HG02763 (cell line): ENCODE data around the gene ADGRG1.
"Not testable (repeated sequence)": the region's sequence is repeated elsewhere in the genome, so short reads cannot be mapped to it uniquely, and the experiment has no call there.

ENCODE experiments used
- ATAC-seq: cut with Tn5 transposase; IDR thresholded peaks from one replicate; pipeline ENCODE4 v1.9.1; 2021; ENCODE audit warnings: mild to moderate bottlenecking, moderate library complexity; ENCODE audit not compliant: unreplicated experiment

ADGRG1 gene

DNA sequence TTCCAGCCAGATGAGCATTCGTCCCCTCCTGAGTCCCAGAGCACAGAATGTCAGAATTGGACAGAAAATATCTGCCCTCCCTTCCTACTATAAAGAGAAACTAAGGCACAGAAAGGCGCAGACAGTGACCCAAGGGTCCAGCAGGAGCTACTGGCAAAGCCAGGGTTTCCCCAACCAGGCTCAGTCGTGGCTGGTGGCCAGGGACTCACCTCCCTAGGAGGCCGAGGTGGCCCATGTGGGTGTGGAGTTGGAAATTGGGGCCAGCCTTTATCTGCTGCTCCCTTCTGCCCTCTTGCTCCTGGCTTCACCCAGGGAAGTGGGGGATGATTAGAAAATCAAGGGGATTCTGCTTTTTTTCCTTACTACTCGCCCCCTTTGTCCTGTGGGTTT is 67.2 kb downstream of the ADGRG1 start:
- ATAC-seq: no peak

DNA sequence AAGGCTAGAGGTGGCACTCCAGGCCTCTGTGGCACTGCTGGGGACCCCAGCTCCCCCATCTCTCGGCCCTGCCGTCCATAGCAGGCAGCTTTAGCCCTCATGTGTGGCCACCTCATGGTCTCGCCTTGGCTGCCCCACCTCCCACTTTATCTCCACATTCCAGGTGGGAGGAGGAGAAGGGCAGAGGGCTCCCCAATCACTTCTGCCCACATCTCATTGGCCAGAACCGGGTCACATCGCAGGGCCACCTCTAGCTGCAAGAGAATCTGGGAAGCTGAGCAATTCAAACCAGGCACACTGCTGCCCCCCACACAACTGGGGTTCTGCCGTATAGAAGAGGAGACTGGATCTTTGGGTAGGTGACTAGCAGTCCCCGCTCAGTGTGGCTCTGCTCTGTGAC is 67.8 kb downstream of the ADGRG1 start:
- no peak for ATAC-seq

DNA sequence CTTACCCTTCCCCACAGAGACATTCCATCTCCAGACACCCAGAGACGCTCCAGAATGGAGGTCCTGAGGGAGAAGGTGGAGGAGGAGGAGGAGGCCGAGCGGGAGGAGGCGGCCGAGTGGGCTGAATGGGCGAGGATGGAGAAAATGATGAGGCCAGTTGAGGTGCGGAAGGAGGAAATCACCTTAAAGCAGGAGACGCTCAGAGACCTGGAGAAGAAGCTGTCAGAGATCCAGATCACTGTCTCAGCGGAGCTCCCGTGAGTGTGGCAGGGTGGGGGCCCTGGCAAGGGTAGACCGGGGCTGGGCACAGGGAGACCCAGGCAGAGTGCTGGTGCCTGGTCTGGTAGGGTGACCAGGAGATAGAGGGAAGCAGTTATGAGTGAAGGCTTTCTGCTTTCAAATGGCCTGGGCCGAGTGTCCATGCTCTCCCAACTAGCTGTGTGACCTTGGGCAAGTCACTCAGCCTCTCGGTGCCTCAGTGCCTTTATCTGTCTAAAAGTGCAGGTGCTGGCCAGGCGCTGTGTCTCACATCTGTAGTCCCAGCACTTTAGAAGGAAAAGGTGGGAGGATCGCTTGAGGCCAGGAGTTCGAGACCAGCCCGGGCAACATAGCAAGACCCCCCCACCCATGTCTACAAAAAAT is 69.6 kb downstream of the ADGRG1 start:
- no peak for ATAC-seq

DNA sequence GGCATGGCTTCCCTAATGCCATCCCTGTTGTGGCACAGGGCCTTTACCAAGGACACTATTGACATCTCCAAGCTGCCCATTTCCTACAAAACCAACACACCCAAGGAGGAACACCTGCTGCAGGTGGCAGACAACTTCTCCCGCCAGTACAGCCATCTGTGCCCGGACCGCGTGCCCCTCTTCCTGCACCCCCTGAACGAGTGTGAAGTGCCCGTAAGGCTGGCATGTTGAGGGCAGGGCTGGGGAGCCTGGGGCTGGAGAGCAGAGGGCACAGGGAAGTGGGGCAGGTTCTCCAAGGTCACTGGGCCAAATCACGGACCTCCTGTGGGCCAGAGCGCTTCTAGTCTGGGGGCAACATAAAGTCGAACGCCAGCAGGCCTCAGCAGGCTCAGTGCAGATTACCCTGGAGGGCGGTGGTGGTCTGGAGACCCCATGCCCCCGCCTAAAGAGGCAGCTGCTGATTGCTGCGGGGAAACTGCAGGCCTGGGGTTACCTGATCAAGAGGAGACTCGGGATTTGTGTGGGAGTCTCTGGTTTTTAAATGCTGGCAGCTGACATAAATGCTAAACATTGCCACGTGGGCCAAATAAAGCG is 70.5 kb downstream of the ADGRG1 start:
- no peak for ATAC-seq

DNA sequence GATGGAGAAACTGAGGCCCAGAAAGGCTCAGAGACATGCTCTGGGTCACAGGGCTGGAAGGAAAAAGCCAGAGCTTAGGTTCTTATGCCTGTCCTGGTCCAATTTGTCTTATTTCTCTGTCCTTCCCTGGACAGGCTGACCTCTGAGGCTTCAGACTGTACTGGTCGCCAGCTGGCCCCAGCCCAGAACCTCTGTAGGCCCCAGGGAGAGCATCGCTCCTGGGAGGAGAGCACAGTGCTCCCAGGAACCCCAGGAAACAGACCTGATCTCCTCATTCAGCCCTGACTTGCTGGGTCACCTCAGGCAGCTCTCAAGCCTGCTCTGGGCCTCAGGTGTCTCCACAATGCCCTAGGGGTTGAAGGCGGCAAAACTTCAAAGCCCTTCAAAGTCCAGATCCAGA is 71.1 kb downstream of the ADGRG1 start:
- ATAC-seq: no peak

DNA sequence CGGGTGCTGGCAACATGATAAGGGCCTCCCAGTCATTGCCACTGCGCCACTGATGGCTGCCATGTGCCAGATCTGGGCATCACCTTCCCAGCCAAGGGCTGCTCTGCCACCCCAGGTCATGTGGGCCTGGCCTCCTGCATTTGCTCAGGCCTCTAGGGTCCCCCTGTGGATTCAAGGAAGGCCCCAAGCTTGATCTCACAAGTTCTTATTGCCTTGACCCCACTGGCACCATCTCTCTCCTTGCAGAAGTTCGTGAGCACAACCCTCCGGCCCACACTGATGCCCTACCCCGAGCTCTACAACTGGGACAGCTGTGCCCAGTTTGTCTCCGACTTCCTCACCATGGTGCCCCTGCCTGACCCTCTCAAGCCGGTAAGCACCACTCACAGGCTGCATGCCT is 71.5 kb downstream of the ADGRG1 start:
- no peak for ATAC-seq

DNA sequence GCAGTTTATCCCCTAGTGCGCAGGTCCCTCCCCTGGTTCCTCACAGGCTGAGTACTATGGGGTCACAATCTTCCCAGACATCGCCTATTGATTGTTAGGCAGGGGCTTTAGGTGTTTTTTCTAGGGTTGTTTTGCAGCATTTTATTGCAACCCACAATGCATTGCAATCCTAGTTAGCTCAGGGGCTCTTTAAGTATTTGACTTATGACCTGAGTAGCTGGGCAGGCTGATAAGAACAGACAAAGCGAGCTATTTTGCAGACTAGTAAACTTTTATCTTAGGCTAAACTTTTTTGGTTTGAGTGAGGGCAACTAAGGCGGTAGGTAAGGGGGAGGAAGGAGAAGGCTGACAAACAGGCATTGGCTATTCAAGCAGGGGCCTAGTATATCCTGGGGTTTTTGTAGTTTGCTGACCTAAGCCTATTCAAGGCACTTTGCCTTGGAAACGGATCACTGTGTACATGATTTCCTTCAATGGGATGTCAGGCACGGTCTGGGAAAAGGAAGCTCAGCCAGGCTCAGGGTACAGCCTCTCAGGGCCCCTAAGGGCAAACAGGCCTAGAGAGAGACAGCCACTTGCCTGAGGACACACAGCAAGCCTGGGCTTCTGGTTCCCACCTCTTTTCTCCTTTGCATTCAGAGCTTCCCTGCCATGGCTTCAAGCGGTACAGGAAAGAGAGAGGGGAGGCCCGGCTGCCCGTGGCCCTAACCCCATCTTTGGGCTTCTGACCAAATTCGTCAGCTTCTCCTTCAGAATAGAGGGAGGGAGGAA is 72.5 kb downstream of the ADGRG1 start:
- no peak for ATAC-seq

DNA sequence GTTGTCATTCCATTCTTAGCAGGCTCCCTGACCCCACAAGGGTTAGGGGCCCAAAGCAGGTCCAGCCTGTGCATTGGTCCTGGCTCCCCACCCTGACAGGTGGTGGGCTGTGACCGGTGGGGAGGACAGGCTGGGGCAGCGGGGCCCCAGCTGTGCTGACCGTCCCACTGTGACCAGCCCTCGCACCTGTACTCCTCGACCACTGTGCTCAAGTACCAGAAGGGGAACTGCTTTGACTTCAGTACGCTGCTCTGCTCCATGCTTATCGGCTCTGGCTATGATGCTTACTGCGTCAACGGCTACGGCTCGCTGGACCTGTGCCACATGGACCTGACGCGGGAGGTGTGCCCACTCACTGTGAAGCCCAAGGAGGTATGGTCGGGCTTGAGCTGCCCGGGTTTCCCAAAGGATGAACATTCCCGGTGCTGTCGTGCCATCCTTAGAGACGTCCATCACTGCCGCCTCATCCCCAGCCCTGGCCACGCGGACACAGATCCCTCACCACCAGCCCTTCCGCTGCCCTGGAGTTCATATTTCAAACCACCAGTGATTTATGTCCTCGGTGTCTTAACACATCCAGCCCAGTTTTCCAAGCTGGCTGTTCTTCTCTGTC is 73.4 kb downstream of the ADGRG1 start:
- ATAC-seq: no peak

DNA sequence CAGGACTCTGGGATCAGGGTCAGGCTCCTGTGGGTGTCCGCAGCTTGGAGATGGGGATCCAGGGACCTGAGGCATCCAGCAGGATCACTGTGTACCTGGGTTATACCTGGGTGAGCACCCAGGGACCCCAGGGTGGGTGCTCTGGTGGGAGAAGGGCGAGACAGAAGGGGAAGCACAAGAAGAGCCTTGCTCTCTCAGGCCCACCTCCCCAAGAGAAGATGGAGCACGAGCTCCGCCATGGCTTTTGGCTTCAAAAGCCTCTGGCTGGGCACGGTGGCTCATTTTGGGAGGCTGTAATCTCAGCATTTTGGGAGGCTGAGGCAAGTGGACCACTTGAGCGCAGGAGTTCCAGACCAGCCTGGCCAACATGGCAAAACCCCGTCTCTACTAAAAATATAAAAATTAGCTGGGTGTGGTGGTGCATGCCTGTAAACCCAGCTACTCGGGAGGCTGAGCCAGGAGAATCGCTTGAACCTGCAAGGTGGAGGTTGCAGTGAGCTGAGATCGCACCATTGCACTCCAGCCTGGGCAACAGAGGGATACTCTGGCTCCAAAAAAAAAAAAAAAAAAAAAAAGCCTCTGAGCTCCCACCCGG is 75.1 kb downstream of the ADGRG1 start:
- ATAC-seq: no peak

DNA sequence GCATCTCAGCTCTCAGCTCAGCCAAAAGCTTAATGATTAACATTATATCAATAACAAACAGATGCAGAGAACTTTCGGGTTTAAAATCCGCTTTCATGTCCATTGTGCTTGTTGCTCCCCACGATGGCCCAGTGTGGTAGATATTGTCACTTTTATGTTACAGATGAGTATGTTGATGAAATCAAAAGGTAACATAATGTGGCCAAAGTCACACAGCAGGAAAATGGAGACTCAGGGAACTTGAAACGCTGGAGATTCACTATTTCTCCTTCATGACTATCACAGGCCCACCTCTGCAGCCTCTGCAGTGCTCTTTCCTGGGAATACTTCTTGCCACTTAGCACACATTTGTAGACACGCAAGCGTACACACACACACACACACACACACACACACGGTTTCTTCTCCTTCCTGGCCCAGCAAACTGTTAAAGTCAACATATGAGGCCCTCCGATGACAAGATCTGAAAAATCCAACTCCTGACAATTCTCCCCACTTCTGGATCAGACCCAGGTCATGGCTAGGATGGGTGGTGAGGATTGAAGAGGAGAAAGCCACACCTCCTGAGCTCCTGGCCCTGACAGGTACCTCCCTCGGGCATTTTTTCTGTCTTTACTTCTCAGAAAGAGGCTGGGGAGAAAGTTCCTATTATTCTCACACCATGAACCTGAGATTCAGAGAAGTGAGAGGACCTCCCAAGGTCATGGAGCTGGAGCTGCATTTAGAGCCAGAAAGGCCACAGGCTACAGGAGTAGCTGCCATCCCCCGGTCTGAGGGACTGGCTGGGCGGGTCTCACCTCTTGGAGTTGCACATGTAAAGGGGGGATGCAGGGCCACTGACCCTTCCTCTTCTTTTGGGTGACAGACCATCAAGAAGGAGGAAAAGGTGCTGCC is 75.8 kb downstream of the ADGRG1 start:
- ATAC-seq: no peak

DNA sequence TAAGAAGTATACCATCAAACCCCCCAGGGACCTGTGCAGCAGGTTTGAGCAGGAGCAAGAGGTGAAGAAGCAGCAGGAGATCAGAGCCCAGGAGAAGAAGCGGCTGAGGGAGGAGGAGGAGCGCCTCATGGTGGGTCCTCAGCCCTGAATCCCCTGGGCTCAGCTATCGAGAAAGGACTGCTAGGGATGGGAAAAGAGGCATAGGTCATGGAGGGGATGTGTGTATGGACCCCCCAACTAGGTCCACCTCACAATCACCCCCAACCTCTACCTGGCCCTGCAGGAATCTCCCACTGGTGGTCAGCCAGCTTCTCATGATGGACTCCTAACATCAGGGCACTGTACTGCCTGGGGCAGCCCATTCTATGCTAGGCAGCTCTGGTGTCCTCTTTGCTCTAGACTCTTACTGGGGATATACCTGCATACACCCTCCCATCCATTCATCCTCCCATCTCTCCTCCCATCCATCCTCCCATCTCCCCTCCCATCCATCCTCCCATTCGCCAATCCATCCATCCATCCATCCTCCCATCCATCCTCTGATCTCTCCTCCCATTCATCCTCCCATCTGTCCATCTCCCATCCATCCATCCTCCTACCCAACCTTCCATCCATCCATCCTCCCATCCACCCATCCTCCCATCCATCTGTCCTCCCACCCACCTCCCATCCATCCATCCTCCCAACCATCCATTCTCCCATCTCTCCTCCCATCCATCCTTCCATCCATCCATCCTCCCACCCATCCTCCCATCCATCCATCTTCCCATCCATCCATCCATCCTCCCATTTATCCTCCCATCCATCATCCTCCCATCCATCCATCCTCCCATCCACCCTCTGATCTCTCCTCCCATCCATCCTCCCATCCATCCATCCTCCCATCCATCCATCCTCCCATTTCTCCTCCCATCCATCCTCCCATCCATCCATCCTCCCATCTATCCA is 76.7 kb downstream of the ADGRG1 start:
- no peak for ATAC-seq

DNA sequence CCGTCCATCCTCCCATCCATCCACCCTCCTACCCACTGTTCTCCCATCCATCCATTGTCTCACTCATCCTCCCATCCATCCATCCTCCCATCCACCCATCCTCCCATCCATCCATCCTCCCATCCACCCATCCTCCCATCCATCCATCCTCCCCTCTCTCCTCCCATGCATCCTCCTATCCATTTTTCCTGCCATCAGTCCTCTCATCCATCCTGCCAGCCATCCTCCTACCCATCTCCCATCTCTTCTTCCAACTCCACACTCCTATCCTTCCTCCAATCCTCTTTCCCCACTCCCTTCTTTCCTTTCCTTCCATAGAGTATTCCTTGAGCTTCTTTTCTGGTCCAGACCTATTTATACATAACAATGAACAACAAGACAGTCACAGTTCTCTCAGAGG is 78.3 kb downstream of the ADGRG1 start:
- ATAC-seq: no peak

DNA sequence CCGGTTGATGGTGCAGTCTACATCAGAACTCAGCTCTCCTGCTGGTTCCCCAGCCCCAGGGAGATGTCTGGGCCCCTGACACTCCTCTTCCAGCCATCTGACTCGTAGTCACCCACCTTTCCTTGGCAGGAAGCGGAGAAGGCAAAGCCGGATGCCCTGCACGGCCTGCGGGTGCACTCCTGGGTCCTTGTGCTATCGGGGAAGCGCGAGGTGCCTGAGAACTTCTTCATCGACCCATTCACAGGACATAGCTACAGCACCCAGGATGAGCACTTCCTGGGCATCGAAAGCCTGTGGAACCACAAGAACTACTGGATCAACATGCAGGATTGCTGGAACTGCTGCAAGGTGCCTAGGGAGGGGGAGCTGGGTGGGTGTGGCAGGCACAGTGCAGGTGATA is 78.9 kb downstream of the ADGRG1 start:
- ATAC-seq: no peak

DNA sequence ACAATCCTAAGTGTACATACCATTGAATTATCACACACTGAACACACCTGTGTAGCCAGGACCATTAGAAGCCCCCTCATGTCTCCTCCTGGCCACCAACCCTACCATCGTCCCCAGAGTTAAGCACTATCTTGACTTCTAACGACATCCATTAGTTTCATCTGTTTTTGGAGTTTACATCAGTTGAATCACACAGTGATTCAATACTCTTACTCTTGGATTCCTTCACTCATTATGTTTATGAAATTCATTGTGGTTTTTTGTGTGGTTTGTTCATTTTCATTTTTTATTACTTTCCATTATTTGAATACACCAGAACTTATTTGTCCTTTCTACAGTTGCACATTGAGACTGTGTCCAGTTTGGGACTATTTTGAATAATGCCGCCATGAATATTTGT is 79.7 kb downstream of the ADGRG1 start:
- ATAC-seq: no peak

DNA sequence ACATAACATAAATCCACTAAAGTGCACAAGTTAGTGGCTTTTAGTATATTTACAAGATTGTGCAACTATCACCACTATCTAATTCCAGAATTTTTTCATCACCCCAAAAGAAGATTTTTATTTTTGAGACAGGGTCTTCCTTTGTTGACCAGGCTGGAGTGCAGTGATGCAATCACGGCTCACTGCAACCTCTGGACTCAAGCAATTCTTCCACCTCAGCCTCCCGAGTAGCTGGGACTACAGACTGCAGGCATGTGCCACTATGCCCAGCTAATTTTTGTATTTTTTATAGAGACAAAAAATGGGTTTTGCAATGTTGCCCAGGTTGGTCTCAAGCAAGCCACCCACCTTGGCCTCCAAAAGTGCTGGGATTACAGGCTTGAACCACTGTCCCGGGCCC is 81.2 kb downstream of the ADGRG1 start:
- no peak for ATAC-seq

DNA sequence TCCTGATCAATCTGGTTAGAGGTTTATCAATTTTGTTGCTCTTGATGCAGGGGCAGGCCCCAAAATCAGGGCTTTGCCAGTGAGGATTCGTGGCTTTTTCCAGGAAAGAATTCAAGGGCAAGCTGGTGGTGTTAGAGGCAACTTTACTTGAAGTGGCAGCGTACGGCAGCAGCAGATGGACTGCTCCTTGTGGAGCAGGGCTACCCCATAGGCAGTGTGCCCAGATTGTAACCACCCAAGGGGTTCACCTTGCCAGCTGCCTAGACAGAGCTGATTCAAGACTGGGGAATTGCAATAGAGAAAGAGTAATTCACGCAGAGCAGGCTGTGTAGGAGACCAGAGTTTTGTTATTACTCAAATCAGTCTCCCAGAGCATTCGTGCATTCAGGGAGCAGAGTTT is 82.9 kb downstream of the ADGRG1 start:
- no peak for ATAC-seq

DNA sequence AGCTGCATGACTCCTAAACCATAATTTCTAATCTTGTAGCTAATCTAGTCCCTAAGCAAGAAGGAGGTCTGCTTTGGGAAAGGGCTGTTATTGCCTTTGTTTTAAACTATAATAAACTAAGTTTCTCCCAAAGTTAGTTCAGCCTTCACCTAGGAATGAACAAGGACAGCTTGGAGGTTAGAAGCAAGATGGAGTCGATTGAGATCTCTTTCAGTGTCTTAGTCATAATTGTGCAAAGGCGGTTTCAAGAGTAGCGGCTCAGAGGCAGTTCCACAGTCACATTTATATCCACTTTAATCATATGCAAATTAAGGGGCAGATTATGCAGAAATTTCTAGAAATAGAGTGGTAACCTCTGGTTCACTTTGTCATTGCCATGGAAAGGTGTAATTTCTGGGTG is 83.6 kb downstream of the ADGRG1 start:
- ATAC-seq: no peak

DNA sequence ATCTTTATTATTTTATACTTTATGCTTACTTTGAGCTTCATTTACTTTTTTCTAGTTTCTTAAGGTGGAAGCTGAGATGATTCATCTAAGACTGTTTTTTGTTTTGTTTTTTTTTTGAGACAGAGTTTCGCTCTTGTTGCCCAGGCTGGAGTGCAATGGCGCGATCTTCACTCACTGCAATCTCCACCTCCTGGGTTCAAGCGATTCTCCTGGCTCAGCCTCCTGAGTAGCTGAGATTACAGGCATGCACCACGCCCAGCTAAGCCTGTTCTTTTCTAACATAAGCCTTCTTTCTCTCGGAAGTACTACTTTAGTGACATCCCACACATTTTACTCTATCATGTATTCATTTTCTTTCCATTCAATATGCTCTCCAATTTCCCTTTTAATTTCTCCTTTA is 84.1 kb downstream of the ADGRG1 start:
- ATAC-seq: not testable (repeated sequence)

DNA sequence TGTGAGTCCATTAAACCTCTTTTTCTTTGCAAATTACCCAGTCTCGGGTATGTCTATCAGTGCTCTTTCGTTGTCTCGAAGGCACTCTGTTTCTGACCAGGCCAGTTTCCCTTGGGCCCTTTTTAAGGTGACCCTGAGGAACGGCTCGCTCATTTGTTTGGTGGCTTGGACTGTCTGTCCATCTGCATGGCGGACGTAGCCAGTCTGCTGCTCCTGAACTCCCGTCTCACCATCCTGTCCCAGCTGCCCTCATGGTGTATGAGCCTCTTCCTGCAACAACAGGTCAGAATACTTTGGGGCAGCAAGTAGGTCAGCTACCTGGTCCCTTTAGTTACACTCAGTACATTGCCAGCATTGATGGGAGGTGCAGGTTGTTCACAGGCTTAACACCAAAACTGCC is 85.2 kb downstream of the ADGRG1 start:
- no peak for ATAC-seq
